Measurements from ENCODE around the gene SRXN1. TPM values are rescaled to one million over a fixed set of nuclear protein-coding genes. Genes with fewer than 3 reads are reported as not detected.
A peak's percentile ranks its signal among the peaks of the same experiment; 100 is the strongest.

The SRXN1 gene
- total RNA-seq, 1 donor = 65.1 TPM

- DNase-seq (ENCODE audit: insufficient read length, low spot score, missing footprints) = no peak
- H3K27ac ChIP-seq (ENCODE audit: low read depth, low read length) = no peak overlapping the region
- no peak overlapping the region for H3K4me2 ChIP-seq (ENCODE audit: insufficient read depth, low read length)
Measured at GRCh38 chr20:615514-615913, 37.5 kb downstream of the SRXN1 start.

GRCh38 chr20:611843-612185 is 41.2 kb downstream of the SRXN1 start:
- no peaks in the 10 kb centered on the region for H3K36me3 ChIP-seq (ENCODE audit: insufficient read depth, low read length)
- H3K4me3 ChIP-seq (ENCODE audit: insufficient read depth, low read length) = no peak overlapping the region
- no peak overlapping the region for H2AFZ ChIP-seq (ENCODE audit: low read length)
- H3K4me1 ChIP-seq (ENCODE audit: insufficient read depth, low read length) = no peaks in the 10 kb centered on the region
- H3K27me3 ChIP-seq (ENCODE audit: insufficient read depth, low read length) = peaks cover 59% of the 10 kb centered on the region
- H3K4me2 ChIP-seq (ENCODE audit: insufficient read depth, low read length) = no peak overlapping the region
- H4K20me1 ChIP-seq (ENCODE audit: insufficient read depth, low read length) = no peaks in the 10 kb centered on the region
- no peak for DNase-seq (ENCODE audit: insufficient read length, low spot score, missing footprints)
- H3K9me3 ChIP-seq (ENCODE audit: low read depth, low read length) = no peaks in the 10 kb centered on the region
- H3K79me2 ChIP-seq (ENCODE audit: insufficient read depth, low read length) = no peaks in the 10 kb centered on the region
- H3K27ac ChIP-seq (ENCODE audit: low read depth, low read length) = no peak overlapping the region
- TF ChIP-seq CTCF (IDR thresholded peaks at IDR 0.05; ENCODE audit: extremely low read depth, low read depth, low read length) = no peak

More at GRCh38 chr20:615514-615913, 37.5 kb downstream of the SRXN1 start:
- Histone ChIP-seq H4K20me1 (ENCODE audit: insufficient read depth, low read length) (no peaks in the 10 kb centered on the region), H3K4me3 (ENCODE audit: insufficient read depth, low read length) (no peak overlapping the region), H3K9me3 (ENCODE audit: low read depth, low read length) (peaks cover 4% of the 10 kb centered on the region), H2AFZ (ENCODE audit: low read length) (no peak overlapping the region), H3K79me2 (ENCODE audit: insufficient read depth, low read length) (no peaks in the 10 kb centered on the region), H3K27me3 (ENCODE audit: insufficient read depth, low read length) (peaks cover 32% of the 10 kb centered on the region), H3K36me3 (ENCODE audit: insufficient read depth, low read length) (no peaks in the 10 kb centered on the region), H3K4me1 (ENCODE audit: insufficient read depth, low read length) (no peaks in the 10 kb centered on the region)
- no peak for TF ChIP-seq CTCF (IDR thresholded peaks at IDR 0.05; ENCODE audit: extremely low read depth, low read depth, low read length)

- no peak for TF ChIP-seq CTCF (IDR thresholded peaks at IDR 0.05; ENCODE audit: extremely low read depth, low read depth, low read length)
- peak; percentile 84 for DNase-seq (ENCODE audit: insufficient read length, low spot score, missing footprints)
- Histone ChIP-seq H3K79me2 (ENCODE audit: insufficient read depth, low read length) (no peaks in the 10 kb centered on the region), H3K27ac (ENCODE audit: low read depth, low read length) (no peak overlapping the region), H3K4me2 (ENCODE audit: insufficient read depth, low read length) (no peak overlapping the region), H3K4me1 (ENCODE audit: insufficient read depth, low read length) (no peaks in the 10 kb centered on the region), H3K36me3 (ENCODE audit: insufficient read depth, low read length) (no peaks in the 10 kb centered on the region), H3K4me3 (ENCODE audit: insufficient read depth, low read length) (no peak overlapping the region), H2AFZ (ENCODE audit: low read length) (no peak overlapping the region), H4K20me1 (ENCODE audit: insufficient read depth, low read length) (no peaks in the 10 kb centered on the region), H3K27me3 (ENCODE audit: insufficient read depth, low read length) (peaks cover 59% of the 10 kb centered on the region), H3K9me3 (ENCODE audit: low read depth, low read length) (no peaks in the 10 kb centered on the region)
Measured at GRCh38 chr20:611047-611842, 41.8 kb downstream of the SRXN1 start.

GRCh38 chr20:610130-611046 is 42.6 kb downstream of the SRXN1 start, which contains the start of gene TCF15:
Gene TCF15 (minus strand): TSS chr20:610309. CDS start chr20:610237, 72 bp downstream.
- Histone ChIP-seq H3K27me3 (ENCODE audit: insufficient read depth, low read length) (peaks cover 59% of the 10 kb centered on the region), H4K20me1 (ENCODE audit: insufficient read depth, low read length) (no peaks in the 10 kb centered on the region), H3K4me1 (ENCODE audit: insufficient read depth, low read length) (no peaks in the 10 kb centered on the region), H3K27ac (ENCODE audit: low read depth, low read length) (no peak within 1 kb of the TSS), H2AFZ (ENCODE audit: low read length) (no peak within 1 kb of the TSS), H3K4me3 (ENCODE audit: insufficient read depth, low read length) (no peak within 1 kb of the TSS), H3K4me2 (ENCODE audit: insufficient read depth, low read length) (no peak within 1 kb of the TSS), H3K79me2 (ENCODE audit: insufficient read depth, low read length) (no peaks in the 10 kb centered on the region), H3K9me3 (ENCODE audit: low read depth, low read length) (no peaks in the 10 kb centered on the region), H3K36me3 (ENCODE audit: insufficient read depth, low read length) (no peaks in the 10 kb centered on the region)
- TF ChIP-seq CTCF (IDR thresholded peaks at IDR 0.05; ENCODE audit: extremely low read depth, low read depth, low read length) = no peak
- DNase-seq (ENCODE audit: insufficient read length, low spot score, missing footprints) = peak; percentile 87

Data from osteoblast (primary cell).